Stimulated activated naive CD8-positive, alpha-beta T cell treated with anti-CD3 and anti-CD28 coated beads, Interleukin-15, Interleukin-2, amounts not matched to agents 100 U/mL and 50 U/mL, for 24 hours (primary cell): ENCODE results near the gene HEPHL1.
"Not testable (repeated sequence)": the region's sequence is repeated elsewhere in the genome, so short reads cannot be mapped to it uniquely, and the experiment has no call there.

Experiments
- ATAC-seq: fragments of 150-1000 bp; cut with Tn5 transposase; one replicate; pipeline ENCODE4 v1.10.0; 2021
- DNase-seq: peaks from one replicate; pipeline ENCODE4 v3.0.0; 2021

HEPHL1 gene

GRCh38 chr11:94151903-94152677 lies 130.9 kb downstream of the HEPHL1 start:
- DNase-seq: peak; percentile 35

GRCh38 chr11:94152678-94153065 lies 131.5 kb downstream of the HEPHL1 start:
- ATAC-seq: no peak

More at GRCh38 chr11:94151903-94152677, 130.9 kb downstream of the HEPHL1 start:
- peak; percentile 94 for ATAC-seq

GRCh38 chr11:94153320-94153719 lies 132.2 kb downstream of the HEPHL1 start:
- ATAC-seq: no peak
- DNase-seq: no peak

More at GRCh38 chr11:94152678-94153065, 131.5 kb downstream of the HEPHL1 start:
- DNase-seq: no peak

GRCh38 chr11:94154095-94154856 lies 133.1 kb downstream of the HEPHL1 start:
- DNase-seq (no peak), ATAC-seq (no peak)

GRCh38 chr11:94157339-94157738 lies 136.2 kb downstream of the HEPHL1 start:
- not testable (repeated sequence) for ATAC-seq, DNase-seq
